HEK293 (cell line): ENCODE results near the gene PCDH1.

ENCODE experiments used
- CTCF ChIA-PET: fragments of 350-600 bp; formaldehyde crosslinking; extraction: SDS; loops from one replicate; lab custom pipeline; 2021; ENCODE audit warnings: antibody characterized with exemption; lab: Yijun Ruan, JAX
- POLR2A ChIA-PET: fragments of 300-600 bp; formaldehyde crosslinking; extraction: SDS; loops from one replicate; lab custom pipeline; 2020; ENCODE audit warnings: antibody characterized with exemption, inconsistent platforms; lab: Yijun Ruan, JAX
- H3K27ac ChIP-seq: fragments of 200-500 bp; sonication (Bioruptor generic); 2 replicates; pipeline ENCODE4 v1.5.1; 2014; ENCODE audit warnings: low read depth, low read length, control low read depth, inconsistent platforms; ENCODE audit errors: extremely low read depth
- H3K36me3 ChIP-seq, 2 experiments: fragments of 200-500 bp in 1 of 2; sonication (Bioruptor generic) in 1 of 2; 1 replicate in 1 of 2; 2 replicates in 1 of 2; pipeline ENCODE4 v1.5.1; 2014 to 2017; ENCODE audit warnings: inconsistent platforms in 2 of 2, low read length in 2 of 2; ENCODE audit not compliant: control insufficient read depth in 2 of 2, insufficient read depth in 1 of 2
- H3K4me1 ChIP-seq: fragments of 200-500 bp; sonication (Bioruptor generic); 2 replicates; pipeline ENCODE4 v1.5.1; 2014; ENCODE audit warnings: mild to moderate bottlenecking, low read length, inconsistent platforms; ENCODE audit not compliant: control insufficient read depth, insufficient read depth
- H3K4me3 ChIP-seq: 2 replicates; pipeline ENCODE4 v1.5.1; 2011; ENCODE audit warnings: low read depth, mild to moderate bottlenecking, control low read depth, low read length, moderate library complexity
- H3K9me3 ChIP-seq: fragments of 200-500 bp; sonication (Bioruptor generic); 2 replicates; pipeline ENCODE4 v1.5.1; 2014; ENCODE audit warnings: low read depth, low read length, inconsistent platforms; ENCODE audit not compliant: control insufficient read depth, insufficient read depth
- GFI1B ChIP-seq: fragments of 450-650 bp; formaldehyde crosslinking; IDR thresholded peaks from 2 replicates; pipeline ENCODE4 v1.5.1; 2016; ENCODE audit warnings: missing biosample characterization, missing genetic modification characterization
- HOXD13 ChIP-seq: sonication (generic); formaldehyde crosslinking; IDR thresholded peaks from 2 replicates; pipeline ENCODE4 v1.8.0; 2022; ENCODE audit warnings: missing genetic modification reagents, borderline replicate concordance
- KLF1 ChIP-seq: fragments of 450-650 bp; formaldehyde crosslinking; IDR thresholded peaks from 2 replicates; pipeline ENCODE4 v1.5.1; 2016; ENCODE audit warnings: missing biosample characterization, missing genetic modification characterization
- PRDM1 ChIP-seq: fragments of 450-650 bp; formaldehyde crosslinking; IDR thresholded peaks from 2 replicates; pipeline ENCODE4; 2016; ENCODE audit warnings: missing biosample characterization, missing genetic modification characterization
- SCRT2 ChIP-seq: fragments of 450-650 bp; formaldehyde crosslinking; IDR thresholded peaks from 2 replicates; pipeline ENCODE4 v1.5.1; 2016; ENCODE audit warnings: missing biosample characterization, missing genetic modification characterization
- SETDB1 ChIP-seq: IDR thresholded peaks from one replicate; pipeline ENCODE4 v1.6.1; 2017; ENCODE audit warnings: mild to moderate bottlenecking, low read length, moderate library complexity, mixed read lengths; ENCODE audit not compliant: insufficient read length
- SP7 ChIP-seq: fragments of 450-650 bp; formaldehyde crosslinking; IDR thresholded peaks from 2 replicates; pipeline ENCODE4 v1.5.1; 2016; ENCODE audit warnings: missing biosample characterization, missing genetic modification characterization
- TCF7L2 ChIP-seq: IDR thresholded peaks from 2 replicates; pipeline ENCODE4 v1.6.1; 2011; ENCODE audit warnings: low read depth, mild to moderate bottlenecking, inconsistent platforms, low read length, moderate library complexity, borderline replicate concordance
- ZNF121 ChIP-seq: fragments of 450-650 bp; formaldehyde crosslinking; IDR thresholded peaks from 2 replicates; pipeline ENCODE4 v1.5.1; 2016; ENCODE audit warnings: missing biosample characterization, missing genetic modification characterization
- ZNF175 ChIP-seq: fragments of 450-650 bp; formaldehyde crosslinking; IDR thresholded peaks from 2 replicates; pipeline ENCODE4 v1.5.1; 2016; ENCODE audit warnings: missing biosample characterization, missing genetic modification characterization
- ZNF2 ChIP-seq: fragments of 450-650 bp; formaldehyde crosslinking; IDR thresholded peaks from 2 replicates; pipeline ENCODE4 v1.5.1; 2016; ENCODE audit warnings: missing biosample characterization, missing genetic modification characterization
- ZNF221 ChIP-seq: fragments of 450-650 bp; formaldehyde crosslinking; IDR thresholded peaks from 2 replicates; pipeline ENCODE4 v1.5.1; 2017; ENCODE audit warnings: missing biosample characterization, missing genetic modification characterization, borderline replicate concordance
- ZNF223 ChIP-seq: fragments of 450-650 bp; formaldehyde crosslinking; IDR thresholded peaks from 2 replicates; pipeline ENCODE4 v1.5.1; 2016; ENCODE audit warnings: missing biosample characterization, missing genetic modification characterization
- ZNF391 ChIP-seq: fragments of 450-650 bp; formaldehyde crosslinking; IDR thresholded peaks from 2 replicates; pipeline ENCODE4 v1.5.1; 2016; ENCODE audit warnings: low read depth, missing biosample characterization, missing genetic modification characterization, borderline replicate concordance
- ZNF514 ChIP-seq: fragments of 450-650 bp; formaldehyde crosslinking; IDR thresholded peaks from 2 replicates; pipeline ENCODE4 v1.5.1; 2016; ENCODE audit warnings: missing biosample characterization, missing genetic modification characterization
- ZNF544 ChIP-seq: fragments of 450-650 bp; formaldehyde crosslinking; IDR thresholded peaks from 2 replicates; pipeline ENCODE4 v1.5.0; 2017; ENCODE audit warnings: missing biosample characterization, missing genetic modification characterization
- ZNF549 ChIP-seq: fragments of 450-650 bp; IDR thresholded peaks from 2 replicates; pipeline ENCODE4 v1.5.1; 2018; ENCODE audit warnings: missing biosample characterization, missing genetic modification characterization, mild to moderate bottlenecking, inconsistent platforms, moderate library complexity
- ZNF555 ChIP-seq: fragments of 450-650 bp; formaldehyde crosslinking; conservative IDR thresholded peaks from 2 replicates; pipeline ENCODE4 v1.5.1; 2017; ENCODE audit warnings: missing biosample characterization, mild to moderate bottlenecking, missing genetic modification characterization, inconsistent platforms
- ZNF596 ChIP-seq: fragments of 450-650 bp; IDR thresholded peaks from 2 replicates; pipeline ENCODE4 v1.5.0; 2018; ENCODE audit warnings: missing biosample characterization, mild to moderate bottlenecking, missing genetic modification characterization, moderate library complexity
- ZNF677 ChIP-seq: fragments of 450-650 bp; IDR thresholded peaks from 2 replicates; pipeline ENCODE4 v1.5.0; 2018; ENCODE audit warnings: missing biosample characterization, mild to moderate bottlenecking, missing genetic modification characterization, moderate library complexity
- ZNF76 ChIP-seq: fragments of 450-650 bp; formaldehyde crosslinking; IDR thresholded peaks from 2 replicates; pipeline ENCODE4; 2016; ENCODE audit warnings: low read depth, missing biosample characterization, missing genetic modification characterization, borderline replicate concordance
- ZNF768 ChIP-seq: fragments of 450-650 bp; formaldehyde crosslinking; IDR thresholded peaks from 2 replicates; pipeline ENCODE4 v1.5.1; 2018; ENCODE audit warnings: missing biosample characterization, mild to moderate bottlenecking, missing genetic modification characterization
- ZNF785 ChIP-seq: fragments of 450-650 bp; formaldehyde crosslinking; IDR thresholded peaks from 2 replicates; pipeline ENCODE4 v1.5.1; 2016; ENCODE audit warnings: missing biosample characterization, missing genetic modification characterization
- ZXDB ChIP-seq: fragments of 450-650 bp; formaldehyde crosslinking; IDR thresholded peaks from 2 replicates; pipeline ENCODE4 v1.5.1; 2016; ENCODE audit warnings: missing biosample characterization, missing genetic modification characterization
- TF ChIP-seq, protein P1 (sequence below): fragments of 450-650 bp; formaldehyde crosslinking; IDR thresholded peaks from 2 replicates; pipeline ENCODE4 v1.5.1; 2016; ENCODE audit warnings: missing biosample characterization, missing genetic modification characterization
- TF ChIP-seq, protein P2 (sequence below): fragments of 450-650 bp; formaldehyde crosslinking; IDR thresholded peaks from 2 replicates; pipeline ENCODE4 v1.5.1; 2016; ENCODE audit warnings: missing biosample characterization, missing genetic modification characterization
- TF ChIP-seq, protein P3 (sequence below): fragments of 450-650 bp; formaldehyde crosslinking; IDR thresholded peaks from 2 replicates; pipeline ENCODE4 v1.5.1; 2016; ENCODE audit warnings: missing biosample characterization, missing genetic modification characterization

Gene PCDH1

DNA sequence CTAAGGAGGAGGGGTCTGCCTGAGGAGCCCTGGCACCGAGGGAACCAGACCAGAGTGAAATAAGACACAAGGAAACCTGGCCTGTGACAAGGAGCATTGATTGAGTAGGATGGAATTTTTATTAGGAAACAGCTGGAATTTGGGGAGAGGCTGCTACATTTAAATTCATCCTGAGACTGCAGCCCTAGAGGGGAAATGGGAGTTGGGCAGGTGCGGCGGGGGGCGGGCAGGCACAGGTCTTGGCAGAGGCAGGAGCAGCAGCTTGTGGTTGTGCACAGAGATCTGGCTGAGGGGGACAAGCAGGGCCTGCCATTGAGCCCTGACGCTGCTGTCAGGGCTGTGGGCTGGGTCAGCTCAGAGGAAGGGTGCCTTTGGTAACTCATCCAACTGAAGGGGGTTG is 71.6 kb downstream of the PCDH1 start:
- H3K36me3 ChIP-seq, result no peaks in the 10 kb centered on the region
- H3K27ac ChIP-seq, result no peak overlapping the region
- ChIA-PET CTCF (interaction anchor here (0.6 to 1.1 kb wide), 4 partner anchors 38 to 184 kb away, joined by 3 to 5 read pairs (median 4); no protein-coding TSS in a partner anchor), POLR2A (no interaction called here)
- H3K4me3 ChIP-seq, result no peak overlapping the region
- H3K4me1 ChIP-seq, result no peaks in the 10 kb centered on the region
- TF ChIP-seq ZNF76, result no peak
- TF ChIP-seq ZNF677, result no peak
- TF ChIP-seq ZNF768 (tag by site-specific recombination), result no peak
- TF ChIP-seq SCRT2 (tag by site-specific recombination), result no peak
- no peaks in the 10 kb centered on the region for H3K9me3 ChIP-seq

DNA sequence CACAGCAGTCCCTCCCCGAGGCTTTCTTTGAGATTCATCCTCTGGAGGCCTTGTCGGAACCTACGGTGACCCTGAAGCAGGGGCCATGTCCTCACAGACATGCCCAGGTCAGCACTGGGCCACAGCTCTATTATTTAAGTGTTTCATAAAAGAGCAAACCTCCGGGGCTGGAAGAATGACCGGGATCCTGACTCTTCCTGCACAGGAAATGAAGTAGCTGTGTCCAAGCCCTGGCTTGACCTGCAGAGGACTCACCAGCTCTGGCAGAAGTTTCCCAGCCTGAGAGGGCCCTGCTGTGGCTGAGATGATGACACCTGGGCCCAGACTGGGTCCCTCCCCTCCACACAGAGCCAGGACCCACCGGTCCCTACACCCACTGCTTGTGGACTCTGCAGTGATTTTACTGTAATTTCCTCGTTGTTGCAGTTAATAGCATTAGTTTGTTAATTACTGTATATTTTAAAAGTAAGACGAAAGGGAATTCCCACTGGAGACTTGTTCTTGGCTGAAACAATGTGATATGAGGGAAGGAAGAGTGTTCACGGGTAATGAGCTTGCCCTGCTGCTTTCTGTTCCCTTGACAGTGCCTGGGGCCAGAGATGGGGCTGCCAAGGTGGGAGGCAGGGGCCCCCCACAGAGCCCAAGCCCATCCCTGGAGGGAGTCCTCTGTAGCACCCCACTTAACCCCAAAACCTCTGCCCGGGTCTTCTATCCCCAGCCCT is 72.2 kb downstream of the PCDH1 start:
- TF ChIP-seq ZNF175 (tag by site-specific recombination) (no peak), ZNF544 (tag by site-specific recombination) (no peak), SP7 (no peak), ZNF223 (no peak), HOXD13 (CRISPR knock-in tag) (no peak), ZNF549 (tag by site-specific recombination) (no peak), KLF1 (tag by site-specific recombination) (no peak), GFI1B (tag by site-specific recombination) (no peak), ZNF391 (tag by site-specific recombination) (no peak)
- TF ChIP-seq, protein P1, sequence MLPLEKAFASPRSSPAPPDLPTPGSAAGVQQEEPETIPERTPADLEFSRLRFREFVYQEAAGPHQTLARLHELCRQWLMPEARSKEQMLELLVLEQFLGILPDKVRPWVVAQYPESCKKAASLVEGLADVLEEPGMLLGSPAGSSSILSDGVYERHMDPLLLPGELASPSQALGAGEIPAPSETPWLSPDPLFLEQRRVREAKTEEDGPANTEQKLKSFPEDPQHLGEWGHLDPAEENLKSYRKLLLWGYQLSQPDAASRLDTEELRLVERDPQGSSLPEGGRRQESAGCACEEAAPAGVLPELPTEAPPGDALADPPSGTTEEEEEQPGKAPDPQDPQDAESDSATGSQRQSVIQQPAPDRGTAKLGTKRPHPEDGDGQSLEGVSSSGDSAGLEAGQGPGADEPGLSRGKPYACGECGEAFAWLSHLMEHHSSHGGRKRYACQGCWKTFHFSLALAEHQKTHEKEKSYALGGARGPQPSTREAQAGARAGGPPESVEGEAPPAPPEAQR, result no peak
- Histone ChIP-seq H3K27ac (no peak overlapping the region), H3K4me1 (no peaks in the 10 kb centered on the region), H3K4me3 (no peak overlapping the region), H3K36me3 (no peaks in the 10 kb centered on the region), H3K9me3 (no peaks in the 10 kb centered on the region)
- ChIA-PET POLR2A (no interaction called here), CTCF (interaction anchor here (0.6 to 1.1 kb wide), 4 partner anchors 9 to 114 kb away, joined by 3 to 5 read pairs (median 4); no protein-coding TSS in a partner anchor)

DNA sequence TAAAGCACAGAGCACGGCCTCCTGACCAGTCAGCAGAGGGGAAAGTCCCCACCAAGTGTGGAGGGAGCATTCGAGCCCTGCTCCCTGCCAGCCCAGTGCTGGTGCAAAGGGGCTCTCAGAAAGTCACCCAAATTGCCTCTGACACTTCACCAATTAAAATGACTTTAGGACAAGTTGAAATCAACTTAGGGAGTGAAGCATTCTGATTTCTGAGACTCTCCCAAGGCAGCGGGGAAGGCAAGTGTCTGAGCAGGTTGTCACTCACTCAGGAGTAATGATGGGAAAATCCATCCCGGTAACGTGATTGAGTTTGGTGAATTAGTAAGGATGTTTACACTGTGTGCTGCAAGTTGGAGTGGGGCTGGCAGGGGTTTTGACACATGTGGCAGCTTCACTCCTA is 73.7 kb downstream of the PCDH1 start:
- H3K36me3 ChIP-seq, result no peaks in the 10 kb centered on the region
- H3K4me3 ChIP-seq, result no peak overlapping the region
- no peak for TF ChIP-seq ZNF596 (tag by site-specific recombination)
- no peak for TF ChIP-seq SETDB1
- no peak for TF ChIP-seq ZXDB
- TF ChIP-seq ZNF2, result no peak
- no peak for TF ChIP-seq ZNF555 (tag by site-specific recombination)
- TF ChIP-seq ZNF785, result no peak
- TF ChIP-seq ZNF221 (tag by site-specific recombination), result no peak
- TF ChIP-seq, protein P2, sequence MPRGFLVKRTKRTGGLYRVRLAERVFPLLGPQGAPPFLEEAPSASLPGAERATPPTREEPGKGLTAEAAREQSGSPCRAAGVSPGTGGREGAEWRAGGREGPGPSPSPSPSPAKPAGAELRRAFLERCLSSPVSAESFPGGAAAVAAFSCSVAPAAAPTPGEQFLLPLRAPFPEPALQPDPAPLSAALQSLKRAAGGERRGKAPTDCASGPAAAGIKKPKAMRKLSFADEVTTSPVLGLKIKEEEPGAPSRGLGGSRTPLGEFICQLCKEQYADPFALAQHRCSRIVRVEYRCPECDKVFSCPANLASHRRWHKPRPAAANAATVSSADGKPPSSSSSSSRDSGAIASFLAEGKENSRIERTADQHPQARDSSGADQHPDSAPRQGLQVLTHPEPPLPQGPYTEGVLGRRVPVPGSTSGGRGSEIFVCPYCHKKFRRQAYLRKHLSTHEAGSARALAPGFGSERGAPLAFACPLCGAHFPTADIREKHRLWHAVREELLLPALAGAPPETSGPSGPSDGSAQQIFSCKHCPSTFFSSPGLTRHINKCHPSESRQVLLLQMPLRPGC (tag by site-specific recombination), result no peak
- no peak for TF ChIP-seq TCF7L2
- TF ChIP-seq ZNF514, result no peak
- no peak for TF ChIP-seq HOXD13 (CRISPR knock-in tag)
- no peak for TF ChIP-seq ZNF121 (tag by site-specific recombination)
- TF ChIP-seq ZNF677, result no peak
- no peak for TF ChIP-seq PRDM1
- TF ChIP-seq, protein P3, sequence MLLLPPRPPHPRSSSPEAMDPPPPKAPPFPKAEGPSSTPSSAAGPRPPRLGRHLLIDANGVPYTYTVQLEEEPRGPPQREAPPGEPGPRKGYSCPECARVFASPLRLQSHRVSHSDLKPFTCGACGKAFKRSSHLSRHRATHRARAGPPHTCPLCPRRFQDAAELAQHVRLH (tag by site-specific recombination), result no peak
- H3K4me1 ChIP-seq, result no peaks in the 10 kb centered on the region
- H3K27ac ChIP-seq, result no peak overlapping the region
- H3K9me3 ChIP-seq, result no peaks in the 10 kb centered on the region
- ChIA-PET CTCF (interaction anchor here (0.6 to 1.5 kb wide), 2 partner anchors 112 to 120 kb away, joined by 3 to 5 read pairs; no protein-coding TSS in a partner anchor), POLR2A (no interaction called here)
